ENCODE measurements around the gene DYRK1A. TPM values are rescaled to one million over a fixed set of nuclear protein-coding genes. Genes with fewer than 3 reads are reported as not detected.

Gene DYRK1A
- total RNA-seq, 2 experiments from 2014 or later = 53.9 to 55.4 TPM

GRCh38 chr21:37568415-37568814, 201.8 kb downstream of the DYRK1A start:
- CTCF ChIA-PET = no interaction called here
- POLR2A ChIA-PET = no interaction called here

GRCh38 chr21:37568916-37569315, 202.3 kb downstream of the DYRK1A start:
- CTCF ChIA-PET = no interaction called here
- POLR2A ChIA-PET = no interaction called here

GRCh38 chr21:37571442-37571841, 204.9 kb downstream of the DYRK1A start:
- ChIA-PET CTCF (no interaction called here), POLR2A (no interaction called here)

- CTCF ChIA-PET = no interaction called here
Measured at GRCh38 chr21:37574316-37574715, 207.7 kb downstream of the DYRK1A start.

GRCh38 chr21:37574751-37575150, 208.2 kb downstream of the DYRK1A start:
- ChIA-PET CTCF (no interaction called here), POLR2A (no interaction called here)

More at GRCh38 chr21:37574316-37574715, 207.7 kb downstream of the DYRK1A start:
- POLR2A ChIA-PET = no interaction called here

- ChIA-PET CTCF (no interaction called here), POLR2A (no interaction called here)
Measured at GRCh38 chr21:37575580-37575979, 209.0 kb downstream of the DYRK1A start.

Other genes with a start within 250 kb of the DYRK1A start
- gene VPS26C, start 99.4 kb upstream of the DYRK1A start, total RNA-seq = 10 to 100 TPM; 61.4 to 62.8 TPM